ENCODE results near the gene MAB21L4.

- TF ChIP-seq ZSCAN18 (tag by site-specific recombination; IDR thresholded peaks at IDR 0.05) (no peak), ZNF211 (tag by site-specific recombination; IDR thresholded peaks at IDR 0.05; ENCODE audit: low read depth) (no peak), CTCF (tag by site-specific recombination; IDR thresholded peaks at IDR 0.05) (0 out of 2 replicates have a peak, but pooled peaks have one; percentile 16), PRDM4 (tag by site-specific recombination; IDR thresholded peaks at IDR 0.05) (no peak), ZNF140 (tag by site-specific recombination; IDR thresholded peaks at IDR 0.05) (no peak)
These were observed 9.3 kb upstream of the MAB21L4 start for GRCh38 chr2:240905176-240905781.
